ENCODE results near the gene CHST7. TPM values are rescaled to one million over a fixed set of nuclear protein-coding genes. Genes with fewer than 3 reads are reported as not detected.

The CHST7 gene
- total RNA-seq, 1 experiment from 2014 or later = 6.1 TPM

DNA sequence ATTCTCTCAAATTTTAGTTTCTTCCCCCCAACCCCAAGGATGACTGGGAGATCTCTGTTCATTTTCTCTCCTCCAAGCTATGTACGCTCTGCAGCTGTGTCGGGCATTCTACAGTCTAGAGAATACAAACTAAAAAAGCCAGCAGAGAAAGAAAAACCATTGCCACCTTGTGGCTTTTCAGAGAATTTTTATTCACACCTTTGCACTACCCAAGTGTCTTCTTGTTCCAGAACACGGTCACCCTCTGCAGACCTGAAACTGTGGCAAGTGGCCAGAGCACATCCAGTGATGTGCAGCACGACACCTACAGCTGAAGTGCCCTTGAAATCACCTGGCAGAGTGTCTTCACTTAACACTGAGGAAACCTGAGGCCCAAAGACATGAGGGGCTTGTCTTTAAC is 68.6 kb downstream of the CHST7 start:
- Histone ChIP-seq H3K27me3 (ENCODE audit: control insufficient read depth, insufficient read depth, low read length) (no peaks in the 10 kb centered on the region), H3K36me3 (ENCODE audit: control insufficient read depth, insufficient read depth, low read length) (no peaks in the 10 kb centered on the region; the same call in 1 of the 2 replicates), H3K9me3 (ENCODE audit: control insufficient read depth, insufficient read depth, low read depth, low read length) (no peaks in the 10 kb centered on the region), H3K4me1 (ENCODE audit: control insufficient read depth, insufficient read depth, low read length) (no peaks in the 10 kb centered on the region), H3K4me3 (ENCODE audit: low read depth in 2 of 2, low read length in 2 of 2) (no peak overlapping the region), H3K27ac (ENCODE audit: low read length) (no peak overlapping the region)
- ATAC-seq = peak; percentile 77
- no TSS peak for BruUV-seq (replicated peaks)
- TF ChIP-seq SIN3A (IDR thresholded peaks at IDR 0.05; ENCODE audit: borderline replicate concordance, insufficient read depth, low read depth, low read length) (no peak), TCF7L2 (IDR thresholded peaks at IDR 0.05; ENCODE audit: low read depth, low read length) (no peak), POLR2AphosphoS5 (IDR thresholded peaks at IDR 0.05; ENCODE audit: low read depth, low read length) (no peak)
- TF ChIP-seq, protein P1, sequence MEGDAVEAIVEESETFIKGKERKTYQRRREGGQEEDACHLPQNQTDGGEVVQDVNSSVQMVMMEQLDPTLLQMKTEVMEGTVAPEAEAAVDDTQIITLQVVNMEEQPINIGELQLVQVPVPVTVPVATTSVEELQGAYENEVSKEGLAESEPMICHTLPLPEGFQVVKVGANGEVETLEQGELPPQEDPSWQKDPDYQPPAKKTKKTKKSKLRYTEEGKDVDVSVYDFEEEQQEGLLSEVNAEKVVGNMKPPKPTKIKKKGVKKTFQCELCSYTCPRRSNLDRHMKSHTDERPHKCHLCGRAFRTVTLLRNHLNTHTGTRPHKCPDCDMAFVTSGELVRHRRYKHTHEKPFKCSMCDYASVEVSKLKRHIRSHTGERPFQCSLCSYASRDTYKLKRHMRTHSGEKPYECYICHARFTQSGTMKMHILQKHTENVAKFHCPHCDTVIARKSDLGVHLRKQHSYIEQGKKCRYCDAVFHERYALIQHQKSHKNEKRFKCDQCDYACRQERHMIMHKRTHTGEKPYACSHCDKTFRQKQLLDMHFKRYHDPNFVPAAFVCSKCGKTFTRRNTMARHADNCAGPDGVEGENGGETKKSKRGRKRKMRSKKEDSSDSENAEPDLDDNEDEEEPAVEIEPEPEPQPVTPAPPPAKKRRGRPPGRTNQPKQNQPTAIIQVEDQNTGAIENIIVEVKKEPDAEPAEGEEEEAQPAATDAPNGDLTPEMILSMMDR (IDR thresholded peaks at IDR 0.05) = peak; percentile 54
- TF ChIP-seq, protein P2, sequence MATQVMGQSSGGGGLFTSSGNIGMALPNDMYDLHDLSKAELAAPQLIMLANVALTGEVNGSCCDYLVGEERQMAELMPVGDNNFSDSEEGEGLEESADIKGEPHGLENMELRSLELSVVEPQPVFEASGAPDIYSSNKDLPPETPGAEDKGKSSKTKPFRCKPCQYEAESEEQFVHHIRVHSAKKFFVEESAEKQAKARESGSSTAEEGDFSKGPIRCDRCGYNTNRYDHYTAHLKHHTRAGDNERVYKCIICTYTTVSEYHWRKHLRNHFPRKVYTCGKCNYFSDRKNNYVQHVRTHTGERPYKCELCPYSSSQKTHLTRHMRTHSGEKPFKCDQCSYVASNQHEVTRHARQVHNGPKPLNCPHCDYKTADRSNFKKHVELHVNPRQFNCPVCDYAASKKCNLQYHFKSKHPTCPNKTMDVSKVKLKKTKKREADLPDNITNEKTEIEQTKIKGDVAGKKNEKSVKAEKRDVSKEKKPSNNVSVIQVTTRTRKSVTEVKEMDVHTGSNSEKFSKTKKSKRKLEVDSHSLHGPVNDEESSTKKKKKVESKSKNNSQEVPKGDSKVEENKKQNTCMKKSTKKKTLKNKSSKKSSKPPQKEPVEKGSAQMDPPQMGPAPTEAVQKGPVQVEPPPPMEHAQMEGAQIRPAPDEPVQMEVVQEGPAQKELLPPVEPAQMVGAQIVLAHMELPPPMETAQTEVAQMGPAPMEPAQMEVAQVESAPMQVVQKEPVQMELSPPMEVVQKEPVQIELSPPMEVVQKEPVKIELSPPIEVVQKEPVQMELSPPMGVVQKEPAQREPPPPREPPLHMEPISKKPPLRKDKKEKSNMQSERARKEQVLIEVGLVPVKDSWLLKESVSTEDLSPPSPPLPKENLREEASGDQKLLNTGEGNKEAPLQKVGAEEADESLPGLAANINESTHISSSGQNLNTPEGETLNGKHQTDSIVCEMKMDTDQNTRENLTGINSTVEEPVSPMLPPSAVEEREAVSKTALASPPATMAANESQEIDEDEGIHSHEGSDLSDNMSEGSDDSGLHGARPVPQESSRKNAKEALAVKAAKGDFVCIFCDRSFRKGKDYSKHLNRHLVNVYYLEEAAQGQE (IDR thresholded peaks at IDR 0.05; ENCODE audit: insufficient read depth in 1 of 2, low read depth in 2 of 2, low read length in 1 of 2) = no peak
- POLR2A ChIA-PET = interaction anchor here (0.6 kb wide), 1 partner anchor 173 kb away, joined by 7 read pairs; no protein-coding TSS in a partner anchor
- no peak for DNase-seq (ENCODE audit: low read depth, low spot score)
- intact Hi-C loops (cut with micrococcal nuclease; ENCODE audit: unreplicated experiment) = no loop called here
- in situ Hi-C loops (cut with HindIII; ENCODE audit: low pct_unique_long_range_greater_than_20kb, low sequenced_read_pairs) = no loop called here
- CTCF ChIA-PET = no interaction called here

DNA sequence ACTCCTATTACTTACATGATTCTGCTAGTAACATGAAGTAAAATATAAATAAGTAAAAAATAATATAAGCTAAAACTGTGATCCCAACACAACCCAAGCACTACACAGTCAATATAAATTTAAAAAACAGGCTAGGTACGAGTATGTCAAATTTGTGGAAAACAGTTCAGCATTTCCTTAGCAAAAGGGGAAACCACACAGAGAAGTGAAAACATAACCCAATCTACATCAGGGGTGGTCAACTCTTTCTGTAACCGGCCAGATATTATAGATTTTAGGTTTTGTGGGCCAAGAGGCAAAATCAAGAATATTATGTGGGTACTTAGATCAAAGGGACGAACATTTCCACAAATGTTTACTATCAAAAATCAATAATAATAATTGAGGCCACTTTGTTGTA is 70.1 kb downstream of the CHST7 start:
- TF ChIP-seq, protein P1 (IDR thresholded peaks at IDR 0.05) = no peak
- TF ChIP-seq SIN3A (IDR thresholded peaks at IDR 0.05; ENCODE audit: borderline replicate concordance, insufficient read depth, low read depth, low read length) (no peak), TCF7L2 (IDR thresholded peaks at IDR 0.05; ENCODE audit: low read depth, low read length) (no peak), POLR2AphosphoS5 (IDR thresholded peaks at IDR 0.05; ENCODE audit: low read depth, low read length) (no peak)
- TF ChIP-seq, protein P2 (IDR thresholded peaks at IDR 0.05; ENCODE audit: insufficient read depth in 1 of 2, low read depth in 2 of 2, low read length in 1 of 2) = no peak
- in situ Hi-C loops (cut with HindIII; ENCODE audit: low pct_unique_long_range_greater_than_20kb, low sequenced_read_pairs) = no loop called here
- CTCF ChIA-PET = no interaction called here
- POLR2A ChIA-PET = no interaction called here
- Histone ChIP-seq H3K9me3 (ENCODE audit: control insufficient read depth, insufficient read depth, low read depth, low read length) (no peaks in the 10 kb centered on the region), H3K4me3 (ENCODE audit: low read depth in 2 of 2, low read length in 2 of 2) (no peak overlapping the region), H3K36me3 (ENCODE audit: control insufficient read depth, insufficient read depth, low read length) (no peaks in the 10 kb centered on the region; the same call in 1 of the 2 replicates), H3K27ac (ENCODE audit: low read length) (no peak overlapping the region), H3K4me1 (ENCODE audit: control insufficient read depth, insufficient read depth, low read length) (no peaks in the 10 kb centered on the region), H3K27me3 (ENCODE audit: control insufficient read depth, insufficient read depth, low read length) (no peaks in the 10 kb centered on the region)
- ATAC-seq (no peak), DNase-seq (ENCODE audit: low read depth, low spot score) (no peak)
- no TSS peak for BruUV-seq (replicated peaks)
- intact Hi-C loops (cut with micrococcal nuclease; ENCODE audit: unreplicated experiment) = no loop called here
